Ovary (tissue), 9 donors: ENCODE results near the gene KRTAP12-3. TPM values are rescaled to one million over a fixed set of nuclear protein-coding genes. Genes with fewer than 3 reads are reported as not detected.

Source experiments
- DNase-seq, 5 donors: peaks; one replicate each; pipeline ENCODE4 v3.0.0-alpha.2; 2019 to 2020
- H3K27ac ChIP-seq, 2 donors: fragments of 200-600 bp; one replicate each; pipeline versions ENCODE4 v1.5.1 to v1.8.0; 2019 to 2022
- H3K27me3 ChIP-seq: fragments of 200-600 bp; one replicate; pipeline ENCODE4 v1.8.0; 2022
- H3K36me3 ChIP-seq: fragments of 200-600 bp; sonication (generic); one replicate; pipeline ENCODE4 v1.5.1; 2019
- H3K4me1 ChIP-seq: one replicate; pipeline ENCODE4 v1.8.1; 2013; ENCODE audit warnings: mild to moderate bottlenecking, moderate library complexity; ENCODE audit not compliant: insufficient read depth
- H3K4me3 ChIP-seq: fragments of 200-600 bp; sonication (generic); one replicate; pipeline ENCODE4 v1.5.1; 2017
- H3K9me3 ChIP-seq, 2 donors: fragments of 200-600 bp in 1 of 2; sonication (generic) in 1 of 2; one replicate each; pipeline versions ENCODE4 v1.5.1 to v1.8.1; 2013 to 2019; ENCODE audit warnings: mild to moderate bottlenecking in 1 of 2, moderate library complexity in 1 of 2
- EP300 ChIP-seq: sonication (generic); formaldehyde crosslinking; IDR thresholded peaks from one replicate; pipeline ENCODE4 v1.6.1; 2017; ENCODE audit warnings: antibody characterized with exemption
- POLR2A ChIP-seq: fragments of 450-650 bp; IDR thresholded peaks from one replicate; pipeline ENCODE4 v1.6.1; 2017; ENCODE audit warnings: antibody characterized with exemption, mild to moderate bottlenecking, moderate library complexity
- WGBS, 3 donors: extraction: QIAGEN DNeasy Blood & Tissue Kit in 1 of 3; methylation state at CpG; one replicate each; pipeline versions ENCODE4 v1.1.5 to v1.1.7; 2013 to 2017; 5-methylcytosine and 5-hydroxymethylcytosine counted together
- intact Hi-C, 4 donors: fragments of 100-400 bp; cut with DNase I; formaldehyde crosslinking; loops; one replicate each; pipeline versions ENCODE4 v1.11.0 to v1.15.1; 2022 to 2023
- polyA plus RNA-seq, 2 donors: library from polyadenylated mRNA; stranded (reverse); fragments of 200-250 nt in 1 of 2; fragments of 350-450 nt in 1 of 2; fragmentation: Illumina TruSeq in 1 of 2; extraction: RNeasy Lipid Tissue Mini Kit (QIAGEN cat#74804) in 1 of 2; gene quantifications; one replicate each; pipeline ENCODE4 v1.2.3, GENCODE V29; 2013 to 2014
- total RNA-seq, 7 donors: library from RNA; depleted of rRNA in 2 of 7; stranded (reverse); fragments of >200 nt in 2 of 7; fragmentation: NEBNext Ultra II Directional in 3 of 7; extraction: Animal tissue kit (Norgen Biotek cat#: 25700) in 3 of 7; gene quantifications; one replicate each; pipeline versions ENCODE4 v1.1.0 to v1.2.4, GENCODE V29; 2016 to 2023
- TF ChIP-seq, protein P1 (sequence below), 3 donors: fragments of 450-650 bp in 2 of 3; fragments of 200-600 bp in 1 of 3; IDR thresholded peaks; one replicate each; pipeline versions ENCODE4 v1.5.1 to v1.8.0; 2016 to 2022; ENCODE audit warnings: antibody characterized with exemption in 3 of 3, mild to moderate bottlenecking in 1 of 3
- donor health status: DM: no; HTN: no; CAD: no; lungs with moderate emphysema.
- donor health status: DM: no; HTN: no; CAD: no.
- donor health status: Bipolar disorder and iron deficiency.
- donor health status: DM: yes; HTN: yes; CAD: no.
- donor health status: DM: no; HTN: no; CAD: no.
- donor health status: DM: yes; HTN: yes; CAD: no.

Gene KRTAP12-3
- total and polyA plus RNA-seq, 9 donors = not detected

DNA sequence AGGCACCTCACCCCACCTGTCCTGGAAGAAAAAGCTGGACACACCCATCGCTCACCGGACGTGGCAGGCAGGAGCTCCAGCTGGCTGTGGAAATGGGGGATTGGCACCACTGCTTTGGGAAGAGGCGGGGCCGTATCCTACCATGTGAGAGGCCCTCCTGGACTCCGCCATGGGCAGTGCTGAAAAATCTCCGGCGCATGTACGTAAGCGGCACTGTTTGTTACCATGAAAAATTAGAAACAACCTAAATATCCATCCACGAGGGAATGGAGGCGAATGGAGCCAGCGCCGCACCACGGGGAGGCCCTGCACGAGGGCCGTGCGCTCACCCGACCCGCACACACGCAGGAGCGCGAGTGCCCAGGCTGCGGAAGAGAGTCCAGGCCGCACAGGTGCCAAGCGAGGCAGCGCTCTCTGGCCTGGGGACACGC is 42.8 kb upstream of the KRTAP12-3 start:
- no peak overlapping the region for H3K27ac ChIP-seq
- no peaks in the 10 kb centered on the region for H3K36me3 ChIP-seq
- no peak overlapping the region for H3K4me3 ChIP-seq
- H3K4me1 ChIP-seq = no peaks in the 10 kb centered on the region
- TF ChIP-seq EP300 = no peak
- TF ChIP-seq POLR2A = no peak
- TF ChIP-seq, protein P1, sequence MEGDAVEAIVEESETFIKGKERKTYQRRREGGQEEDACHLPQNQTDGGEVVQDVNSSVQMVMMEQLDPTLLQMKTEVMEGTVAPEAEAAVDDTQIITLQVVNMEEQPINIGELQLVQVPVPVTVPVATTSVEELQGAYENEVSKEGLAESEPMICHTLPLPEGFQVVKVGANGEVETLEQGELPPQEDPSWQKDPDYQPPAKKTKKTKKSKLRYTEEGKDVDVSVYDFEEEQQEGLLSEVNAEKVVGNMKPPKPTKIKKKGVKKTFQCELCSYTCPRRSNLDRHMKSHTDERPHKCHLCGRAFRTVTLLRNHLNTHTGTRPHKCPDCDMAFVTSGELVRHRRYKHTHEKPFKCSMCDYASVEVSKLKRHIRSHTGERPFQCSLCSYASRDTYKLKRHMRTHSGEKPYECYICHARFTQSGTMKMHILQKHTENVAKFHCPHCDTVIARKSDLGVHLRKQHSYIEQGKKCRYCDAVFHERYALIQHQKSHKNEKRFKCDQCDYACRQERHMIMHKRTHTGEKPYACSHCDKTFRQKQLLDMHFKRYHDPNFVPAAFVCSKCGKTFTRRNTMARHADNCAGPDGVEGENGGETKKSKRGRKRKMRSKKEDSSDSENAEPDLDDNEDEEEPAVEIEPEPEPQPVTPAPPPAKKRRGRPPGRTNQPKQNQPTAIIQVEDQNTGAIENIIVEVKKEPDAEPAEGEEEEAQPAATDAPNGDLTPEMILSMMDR (IDR thresholded peaks at IDR 0.05) = no peak
- no peak for DNase-seq
- H3K9me3 ChIP-seq = no peaks in the 10 kb centered on the region
- 84 to 89% (median 88%) methylated on average over 28 of the region's 28 CpGs for WGBS, 3 donors
- no peaks in the 10 kb centered on the region for H3K27me3 ChIP-seq
- intact Hi-C loops = no loop called here

DNA sequence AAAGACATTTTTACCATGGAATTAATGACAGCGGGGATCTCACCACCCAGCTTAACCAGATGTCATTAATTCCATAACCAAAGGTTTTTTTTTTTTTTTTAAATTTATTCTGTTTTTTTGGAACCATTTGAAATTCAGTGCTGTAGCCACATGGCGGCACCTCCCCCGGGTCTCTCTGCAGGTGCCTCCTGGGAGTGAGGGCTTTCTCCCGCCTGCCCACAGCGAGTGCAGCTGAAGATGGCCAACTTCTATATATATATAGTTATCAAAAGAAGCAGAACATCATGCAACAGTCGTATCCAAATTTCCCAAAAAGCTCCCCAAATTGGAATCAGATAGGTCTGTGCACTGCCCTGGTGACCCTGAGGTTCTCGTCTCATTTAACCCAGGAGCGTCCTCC is 42.3 kb upstream of the KRTAP12-3 start:
- no peak for TF ChIP-seq EP300
- TF ChIP-seq, protein P1 (IDR thresholded peaks at IDR 0.05) = no peak
- no peak for TF ChIP-seq POLR2A
- Histone ChIP-seq H3K4me1 (no peaks in the 10 kb centered on the region), H3K36me3 (no peaks in the 10 kb centered on the region), H3K9me3 (no peaks in the 10 kb centered on the region), H3K4me3 (no peak overlapping the region), H3K27ac (no peak overlapping the region), H3K27me3 (no peaks in the 10 kb centered on the region)
- intact Hi-C loops = no loop called here
- DNase-seq = no peak
- WGBS, 3 donors = 62 to 73% (median 69%) methylated on average over 8 of the region's 8 CpGs

DNA sequence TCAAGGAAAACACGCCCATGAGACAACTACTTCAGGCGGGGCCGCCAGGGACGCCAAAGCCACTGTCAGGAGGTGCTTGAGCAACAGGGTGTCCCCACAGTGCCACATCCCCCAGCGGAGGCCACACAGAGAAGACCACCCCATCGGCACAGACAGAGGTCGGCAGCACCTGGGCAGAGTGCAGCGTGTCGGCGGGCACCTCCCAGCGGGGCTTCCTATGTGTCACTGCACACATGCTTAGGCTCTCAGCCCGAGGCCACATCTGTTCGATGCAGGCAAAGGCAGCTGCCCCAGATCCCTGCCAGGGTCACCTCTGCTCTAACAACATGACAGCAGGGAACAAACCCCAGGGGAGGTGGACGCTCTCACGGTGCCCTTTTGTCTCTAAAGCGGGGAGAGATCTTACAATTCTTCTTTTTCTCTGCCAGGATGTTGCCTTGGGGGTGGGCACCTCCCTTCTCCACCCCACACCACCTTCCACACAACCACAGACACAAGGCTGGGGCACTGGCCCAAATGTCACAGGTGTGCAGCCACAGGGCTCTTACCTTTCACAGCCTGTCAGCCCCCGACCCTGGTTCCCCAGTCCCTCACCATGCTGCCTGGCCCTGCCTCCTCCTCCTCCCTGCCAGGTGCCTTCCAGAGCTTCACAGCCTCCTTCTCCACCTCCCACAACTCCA is 41.7 kb upstream of the KRTAP12-3 start:
- no peak overlapping the region for H3K4me3 ChIP-seq
- 72 to 78% (median 75%) methylated on average over 15 to 17 of the region's 17 CpGs for WGBS, 3 donors
- DNase-seq = no peak

DNA sequence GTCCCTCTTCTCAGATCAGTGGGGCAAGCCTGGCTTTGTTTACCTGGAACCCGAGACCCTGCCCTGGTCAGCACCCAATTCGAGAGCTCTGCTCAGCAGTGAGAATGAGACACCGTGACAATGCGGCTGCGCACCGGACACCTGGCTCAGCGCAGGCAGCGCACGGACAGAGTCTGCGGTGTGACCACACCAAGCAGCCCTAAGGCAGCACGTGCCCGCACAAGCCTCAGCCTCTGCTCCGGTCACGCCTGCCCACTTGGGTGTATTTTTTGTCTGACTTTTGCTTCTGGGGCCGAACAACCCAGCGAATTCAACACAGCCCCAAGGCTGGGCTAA is 41.2 kb upstream of the KRTAP12-3 start:
- H3K27ac ChIP-seq = no peak overlapping the region
- H3K36me3 ChIP-seq = no peaks in the 10 kb centered on the region
- H3K4me3 ChIP-seq = no peak overlapping the region
- H3K27me3 ChIP-seq = no peaks in the 10 kb centered on the region
- DNase-seq = no peak
- no peaks in the 10 kb centered on the region for H3K9me3 ChIP-seq
- intact Hi-C loops = no loop called here
- no peaks in the 10 kb centered on the region for H3K4me1 ChIP-seq
- TF ChIP-seq POLR2A (no peak), EP300 (no peak)
- TF ChIP-seq, protein P1 (IDR thresholded peaks at IDR 0.05) = no peak
- 75 to 84% (median 76%) methylated on average over 16 of the region's 16 CpGs for WGBS, 3 donors

More for the DNA sequence above, 41.7 kb upstream of the KRTAP12-3 start:
- Histone ChIP-seq H3K9me3 (no peaks in the 10 kb centered on the region), H3K27ac (no peak overlapping the region), H3K4me1 (no peaks in the 10 kb centered on the region), H3K27me3 (no peaks in the 10 kb centered on the region), H3K36me3 (no peaks in the 10 kb centered on the region)
- TF ChIP-seq, protein P1 (IDR thresholded peaks at IDR 0.05) = no peak
- TF ChIP-seq EP300 (no peak), POLR2A (no peak)
- intact Hi-C loops = no loop called here
